ENCODE measurements around the gene PRR7.

The PRR7 gene

DNA sequence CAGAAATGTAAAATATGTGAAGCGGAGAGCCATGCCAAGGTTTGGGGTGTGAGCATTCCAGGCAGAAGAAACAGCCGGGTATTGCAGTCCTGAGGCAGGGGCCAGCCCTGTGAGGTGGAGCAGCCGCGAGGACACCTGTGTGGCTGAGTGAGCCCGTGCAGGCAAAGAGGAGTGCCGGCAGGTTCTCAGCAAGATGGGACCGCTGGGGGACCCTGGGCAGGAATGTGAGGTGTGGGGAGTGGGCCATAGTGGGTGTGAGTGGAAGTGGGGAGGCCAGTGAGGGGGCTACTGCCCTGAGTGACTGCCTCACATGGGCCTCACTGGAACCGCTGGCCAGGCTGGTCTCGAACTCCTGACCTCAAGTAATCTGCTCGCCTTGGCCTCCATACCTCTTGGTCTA is 8.1 kb upstream of the PRR7 start:
- Histone ChIP-seq H3K27ac (no peak overlapping the region), H3K4me3 (IDR thresholded peaks at IDR 0.05; ENCODE audit: insufficient read depth, low read depth, low read length) (no peak overlapping the region), H3K4me2 (no peak overlapping the region), H3K27me3 (ENCODE audit: insufficient read depth, low read depth) (no peaks in the 10 kb centered on the region), H3K4me1 (ENCODE audit: low read depth, poor library complexity, severe bottlenecking) (peaks cover under 1% of the 10 kb centered on the region), H3K9ac (no peak overlapping the region), H4K20me1 (ENCODE audit: insufficient read depth) (no peaks in the 10 kb centered on the region), H2AFZ (ENCODE audit: low read depth) (no peak overlapping the region), H3K36me3 (ENCODE audit: insufficient read depth) (no peaks in the 10 kb centered on the region), H3K79me2 (ENCODE audit: insufficient read depth, low read depth) (no peaks in the 10 kb centered on the region)
- TF ChIP-seq, protein P1, sequence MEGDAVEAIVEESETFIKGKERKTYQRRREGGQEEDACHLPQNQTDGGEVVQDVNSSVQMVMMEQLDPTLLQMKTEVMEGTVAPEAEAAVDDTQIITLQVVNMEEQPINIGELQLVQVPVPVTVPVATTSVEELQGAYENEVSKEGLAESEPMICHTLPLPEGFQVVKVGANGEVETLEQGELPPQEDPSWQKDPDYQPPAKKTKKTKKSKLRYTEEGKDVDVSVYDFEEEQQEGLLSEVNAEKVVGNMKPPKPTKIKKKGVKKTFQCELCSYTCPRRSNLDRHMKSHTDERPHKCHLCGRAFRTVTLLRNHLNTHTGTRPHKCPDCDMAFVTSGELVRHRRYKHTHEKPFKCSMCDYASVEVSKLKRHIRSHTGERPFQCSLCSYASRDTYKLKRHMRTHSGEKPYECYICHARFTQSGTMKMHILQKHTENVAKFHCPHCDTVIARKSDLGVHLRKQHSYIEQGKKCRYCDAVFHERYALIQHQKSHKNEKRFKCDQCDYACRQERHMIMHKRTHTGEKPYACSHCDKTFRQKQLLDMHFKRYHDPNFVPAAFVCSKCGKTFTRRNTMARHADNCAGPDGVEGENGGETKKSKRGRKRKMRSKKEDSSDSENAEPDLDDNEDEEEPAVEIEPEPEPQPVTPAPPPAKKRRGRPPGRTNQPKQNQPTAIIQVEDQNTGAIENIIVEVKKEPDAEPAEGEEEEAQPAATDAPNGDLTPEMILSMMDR (conservative IDR thresholded peaks at IDR 0.05; ENCODE audit: low read depth, low read length): no peak

DNA sequence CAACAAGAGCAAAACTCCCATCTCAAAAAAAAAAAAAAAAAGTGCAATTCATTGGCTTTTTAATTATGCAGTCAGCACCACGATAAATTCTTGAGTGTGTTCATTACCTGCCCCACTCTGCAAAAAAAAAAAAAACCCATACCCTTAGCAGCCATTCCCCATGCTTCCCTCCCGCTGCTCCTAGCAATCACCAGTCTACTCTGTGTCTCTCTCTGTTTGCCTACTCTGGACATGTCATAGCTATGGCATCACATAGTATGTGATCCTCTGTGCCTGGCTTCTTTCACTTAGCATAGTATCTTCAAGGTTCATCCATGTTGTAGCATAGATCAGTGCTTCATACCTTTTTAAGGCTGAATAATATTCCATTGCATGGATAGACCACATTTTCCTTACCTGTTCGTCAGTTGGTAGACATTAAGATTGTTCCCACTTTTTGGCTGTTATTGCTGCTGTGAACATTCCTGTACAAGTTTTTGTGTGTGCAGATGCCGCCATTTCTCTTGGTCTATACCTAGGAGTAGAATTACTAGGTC is 7.0 kb upstream of the PRR7 start:
- H3K4me1 ChIP-seq (ENCODE audit: low read depth, poor library complexity, severe bottlenecking): peaks cover 12% of the 10 kb centered on the region
- H3K4me3 ChIP-seq (IDR thresholded peaks at IDR 0.05; ENCODE audit: insufficient read depth, low read depth, low read length): no peak overlapping the region
- H3K4me2 ChIP-seq: no peak overlapping the region
- no peak overlapping the region for H3K9ac ChIP-seq
- H3K36me3 ChIP-seq (ENCODE audit: insufficient read depth): no peaks in the 10 kb centered on the region
- H3K79me2 ChIP-seq (ENCODE audit: insufficient read depth, low read depth): no peaks in the 10 kb centered on the region
- no peak overlapping the region for H3K27ac ChIP-seq
- no peaks in the 10 kb centered on the region for H4K20me1 ChIP-seq (ENCODE audit: insufficient read depth)
- TF ChIP-seq, protein P1 (conservative IDR thresholded peaks at IDR 0.05; ENCODE audit: low read depth, low read length): no peak
- no peak overlapping the region for H2AFZ ChIP-seq (ENCODE audit: low read depth)
- no peaks in the 10 kb centered on the region for H3K27me3 ChIP-seq (ENCODE audit: insufficient read depth, low read depth)

GRCh38 chr5:177440211-177440989 is 6.2 kb upstream of the PRR7 start:
- Histone ChIP-seq H3K4me3 (IDR thresholded peaks at IDR 0.05; ENCODE audit: insufficient read depth, low read depth, low read length) (no peak overlapping the region), H3K27me3 (ENCODE audit: insufficient read depth, low read depth) (no peaks in the 10 kb centered on the region), H3K36me3 (ENCODE audit: insufficient read depth) (no peaks in the 10 kb centered on the region), H3K79me2 (ENCODE audit: insufficient read depth, low read depth) (no peaks in the 10 kb centered on the region), H3K4me1 (ENCODE audit: low read depth, poor library complexity, severe bottlenecking) (peaks cover 20% of the 10 kb centered on the region), H3K9ac (no peak overlapping the region), H3K27ac (no peak overlapping the region), H4K20me1 (ENCODE audit: insufficient read depth) (no peaks in the 10 kb centered on the region), H2AFZ (ENCODE audit: low read depth) (no peak overlapping the region), H3K4me2 (no peak overlapping the region)
- TF ChIP-seq, protein P1 (conservative IDR thresholded peaks at IDR 0.05; ENCODE audit: low read depth, low read length): no peak

- H3K27me3 ChIP-seq (ENCODE audit: insufficient read depth, low read depth): no peaks in the 10 kb centered on the region
- TF ChIP-seq, protein P1 (conservative IDR thresholded peaks at IDR 0.05; ENCODE audit: low read depth, low read length): no peak
- no peak overlapping the region for H3K9ac ChIP-seq
- no peak overlapping the region for H2AFZ ChIP-seq (ENCODE audit: low read depth)
- H4K20me1 ChIP-seq (ENCODE audit: insufficient read depth): no peaks in the 10 kb centered on the region
- no peak overlapping the region for H3K4me3 ChIP-seq (IDR thresholded peaks at IDR 0.05; ENCODE audit: insufficient read depth, low read depth, low read length)
- H3K4me1 ChIP-seq (ENCODE audit: low read depth, poor library complexity, severe bottlenecking): peaks cover 27% of the 10 kb centered on the region
- no peak overlapping the region for H3K27ac ChIP-seq
- H3K4me2 ChIP-seq: no peak overlapping the region
- no peaks in the 10 kb centered on the region for H3K36me3 ChIP-seq (ENCODE audit: insufficient read depth)
- H3K79me2 ChIP-seq (ENCODE audit: insufficient read depth, low read depth): no peaks in the 10 kb centered on the region
These were observed 5.4 kb upstream of the PRR7 start for GRCh38 chr5:177440990-177441780.

All from KMS-11 (cell line).